Spinal cord (tissue), 10 donors: ENCODE data around the gene RAG1. TPM values are rescaled to one million over a fixed set of nuclear protein-coding genes. Genes with fewer than 3 reads are reported as not detected.
A peak's percentile ranks its signal among the peaks of the same experiment; 100 is the strongest.

Source experiments
- DNase-seq, 6 donors: peaks; one replicate each; pipeline versions ENCODE4 v3.0.0 to v3.0.0-alpha.2; 2013 to 2015; ENCODE audit warnings: low spot score in 6 of 6, low read depth in 4 of 6
- H3K27ac ChIP-seq: one replicate; pipeline ENCODE4 v1.5.1; 2013; ENCODE audit warnings: low read depth, low read length, control low read depth
- H3K27me3 ChIP-seq: one replicate; pipeline ENCODE4 v1.6.1; 2013; ENCODE audit warnings: low read length; ENCODE audit not compliant: control insufficient read depth, insufficient read depth
- H3K36me3 ChIP-seq: one replicate; pipeline ENCODE4 v1.6.1; 2013; ENCODE audit warnings: low read length; ENCODE audit not compliant: control insufficient read depth, insufficient read depth
- H3K4me1 ChIP-seq: one replicate; pipeline ENCODE4 v1.6.1; 2013; ENCODE audit warnings: low read length; ENCODE audit not compliant: control insufficient read depth, insufficient read depth
- H3K4me3 ChIP-seq: one replicate; pipeline ENCODE4 v1.5.1; 2013; ENCODE audit warnings: low read depth, low read length, control low read depth
- H3K9me3 ChIP-seq: one replicate; pipeline ENCODE4 v1.6.1; 2013; ENCODE audit warnings: low read length; ENCODE audit not compliant: control insufficient read depth, insufficient read depth
- WGBS: methylation state at CpG from one replicate; pipeline ENCODE4 v1.1.5; 2013; ENCODE audit warnings: missing lambda C conversion rate; ENCODE audit not compliant: insufficient coverage; 5-methylcytosine and 5-hydroxymethylcytosine counted together
- polyA plus RNA-seq, 2 donors: library from polyadenylated mRNA; unstranded; fragments of 120-200 nt; gene quantifications; one replicate each; pipeline ENCODE4 v1.2.1, GENCODE V29; 2013; ENCODE audit not compliant: insufficient read length in 2 of 2
- total RNA-seq, 2 donors: library from RNA; depleted of rRNA in 1 of 2; stranded (reverse); fragments of 120-200 nt in 1 of 2; fragments of >200 nt in 1 of 2; gene quantifications; one replicate each; pipeline versions ENCODE4 v1.2.3 to v1.2.4, GENCODE V29; 2013 to 2014
- donor health status: healthy.

Gene RAG1
- total and polyA plus RNA-seq, 4 donors: 0.29 to 1.3 (median 0.67) TPM

DNA sequence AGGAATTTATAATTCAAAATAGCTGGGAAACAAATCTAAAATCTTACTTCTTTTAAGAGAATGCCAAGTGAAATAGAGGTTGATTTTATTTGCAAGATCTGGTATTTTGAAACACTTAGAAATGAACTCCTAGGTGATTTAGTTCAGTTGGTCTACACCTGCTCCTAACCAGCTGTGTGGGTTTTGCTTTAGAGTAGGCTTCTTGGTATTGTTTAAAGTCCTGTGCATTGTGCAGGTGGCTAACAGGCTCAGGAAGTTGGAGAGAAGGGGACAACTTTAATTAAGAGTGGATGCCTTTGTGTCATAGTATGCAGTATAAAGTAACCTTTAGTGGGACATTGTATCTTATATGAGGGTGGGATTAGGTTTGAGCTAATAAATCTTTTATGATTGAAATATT lies 34.3 kb downstream of the RAG1 start:
- Histone ChIP-seq H3K4me3 (no peak overlapping the region), H3K27ac (no peak overlapping the region), H3K36me3 (no peaks in the 10 kb centered on the region), H3K4me1 (no peaks in the 10 kb centered on the region), H3K27me3 (no peaks in the 10 kb centered on the region), H3K9me3 (no peaks in the 10 kb centered on the region)
- no peak for DNase-seq

DNA sequence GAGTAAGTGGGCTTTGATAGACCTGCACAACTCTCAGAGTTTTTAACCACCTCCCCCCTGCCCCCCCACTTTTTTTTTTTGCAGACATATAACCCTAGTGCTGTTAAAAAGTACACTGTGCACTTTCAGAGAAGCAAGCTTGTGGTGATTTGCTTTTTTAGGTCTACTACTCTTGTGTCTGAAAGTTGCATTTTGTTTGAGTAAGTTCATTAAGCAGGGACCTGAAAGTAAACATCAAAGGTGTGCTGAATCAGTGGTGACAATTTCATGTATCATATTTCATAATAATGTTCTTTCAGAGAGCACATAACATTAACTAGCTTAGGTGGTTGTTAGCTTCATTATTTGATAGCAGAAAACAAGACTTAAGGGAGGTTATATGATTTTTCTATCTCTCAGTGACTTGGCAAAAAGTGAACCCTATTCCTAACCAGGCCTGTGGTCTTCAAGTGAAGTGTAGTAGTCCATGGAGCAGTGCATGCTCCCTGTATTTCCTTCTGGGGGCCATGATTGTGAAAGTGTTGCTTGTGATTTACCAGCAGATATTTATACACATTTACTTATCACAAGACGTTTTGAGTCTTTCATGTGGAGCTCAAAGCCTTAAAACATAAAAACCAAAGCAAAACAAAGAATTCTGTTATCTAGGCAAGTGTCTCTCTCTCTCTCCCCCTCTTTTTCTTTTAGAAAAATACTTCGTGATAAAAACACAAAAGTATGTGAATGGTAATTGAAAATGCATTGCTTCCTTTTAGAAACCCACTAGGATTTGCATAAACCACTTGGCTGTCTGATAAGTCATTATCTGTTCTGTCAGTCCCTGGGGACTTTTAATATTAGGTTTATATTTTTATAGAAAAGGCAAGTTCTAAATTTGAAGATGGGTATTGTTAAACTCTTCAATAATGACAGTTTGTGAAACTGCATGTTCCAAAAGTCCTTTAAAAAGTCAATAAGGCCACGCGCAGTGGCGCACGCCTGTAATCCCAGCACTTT lies 37.7 kb downstream of the RAG1 start:
- H3K36me3 ChIP-seq: no peaks in the 10 kb centered on the region
- no peaks in the 10 kb centered on the region for H3K9me3 ChIP-seq
- H3K27ac ChIP-seq: no peak overlapping the region
- no peaks in the 10 kb centered on the region for H3K4me1 ChIP-seq
- no peaks in the 10 kb centered on the region for H3K27me3 ChIP-seq
- no peak overlapping the region for H3K4me3 ChIP-seq
- whole genome bisulfite sequencing: 100% methylated on average over 4 of the region's 6 CpGs
- DNase-seq: no peak

GRCh38 chr11:36608491-36609199 lies 40.8 kb downstream of the RAG1 start:
- Histone ChIP-seq H3K4me1 (no peaks in the 10 kb centered on the region), H3K27me3 (no peaks in the 10 kb centered on the region), H3K4me3 (no peak overlapping the region), H3K36me3 (no peaks in the 10 kb centered on the region), H3K9me3 (no peaks in the 10 kb centered on the region), H3K27ac (no peak overlapping the region)
- no peak for DNase-seq
- WGBS: 100% methylated on average over 1 of the region's 1 CpG

DNA sequence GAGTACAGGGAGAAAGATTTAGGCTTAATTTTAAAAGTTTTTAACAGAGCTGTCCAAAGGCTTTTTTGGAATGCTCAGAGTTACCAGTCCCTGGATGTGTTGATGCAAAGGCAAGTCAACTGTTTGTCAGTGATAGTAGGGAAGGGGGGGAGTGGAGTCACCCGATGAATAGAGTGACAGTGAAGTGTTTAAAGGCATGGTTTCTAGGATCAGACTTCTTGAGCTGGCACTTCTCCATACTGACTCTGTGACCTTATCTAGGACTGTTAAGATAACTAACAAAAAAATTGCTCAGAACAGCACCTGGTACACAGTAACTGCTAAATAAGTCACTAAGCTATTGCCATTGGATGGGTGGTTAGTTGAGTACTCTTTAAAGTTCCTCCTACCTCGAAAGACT lies 41.6 kb downstream of the RAG1 start:
- H3K27me3 ChIP-seq: no peaks in the 10 kb centered on the region
- H3K4me1 ChIP-seq: no peaks in the 10 kb centered on the region
- WGBS: no CpG with 5 or more reads among the region's 2 CpGs
- H3K9me3 ChIP-seq: no peaks in the 10 kb centered on the region
- no peaks in the 10 kb centered on the region for H3K36me3 ChIP-seq
- H3K4me3 ChIP-seq: no peak overlapping the region
- no peak overlapping the region for H3K27ac ChIP-seq
- no peak for DNase-seq

DNA sequence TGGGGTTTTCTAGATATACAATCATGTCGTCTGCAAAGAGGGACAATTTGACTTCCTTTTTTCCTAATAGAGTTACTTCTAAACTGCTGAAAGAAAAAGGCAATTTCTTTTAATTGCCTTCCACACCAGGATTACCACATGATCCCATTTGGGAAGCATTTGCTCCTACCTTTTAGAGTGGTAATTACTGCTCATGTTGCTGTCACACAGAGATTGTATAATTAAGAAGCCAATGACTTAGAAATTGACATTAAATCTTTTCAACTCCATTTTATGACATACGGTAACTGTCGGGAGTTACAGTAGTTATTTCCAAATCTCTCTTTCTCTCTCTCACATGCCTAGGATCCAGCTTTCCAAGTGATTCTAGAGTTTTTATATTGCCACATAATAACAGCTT lies 48.0 kb downstream of the RAG1 start:
- DNase-seq: peak in 1 of 6 donors; percentile 84
- H3K4me3 ChIP-seq: no peak overlapping the region
- no peaks in the 10 kb centered on the region for H3K36me3 ChIP-seq
- H3K4me1 ChIP-seq: no peaks in the 10 kb centered on the region
- WGBS: 92% methylated on average over 2 of the region's 3 CpGs
- no peaks in the 10 kb centered on the region for H3K9me3 ChIP-seq
- H3K27ac ChIP-seq: no peak overlapping the region
- H3K27me3 ChIP-seq: no peaks in the 10 kb centered on the region

DNA sequence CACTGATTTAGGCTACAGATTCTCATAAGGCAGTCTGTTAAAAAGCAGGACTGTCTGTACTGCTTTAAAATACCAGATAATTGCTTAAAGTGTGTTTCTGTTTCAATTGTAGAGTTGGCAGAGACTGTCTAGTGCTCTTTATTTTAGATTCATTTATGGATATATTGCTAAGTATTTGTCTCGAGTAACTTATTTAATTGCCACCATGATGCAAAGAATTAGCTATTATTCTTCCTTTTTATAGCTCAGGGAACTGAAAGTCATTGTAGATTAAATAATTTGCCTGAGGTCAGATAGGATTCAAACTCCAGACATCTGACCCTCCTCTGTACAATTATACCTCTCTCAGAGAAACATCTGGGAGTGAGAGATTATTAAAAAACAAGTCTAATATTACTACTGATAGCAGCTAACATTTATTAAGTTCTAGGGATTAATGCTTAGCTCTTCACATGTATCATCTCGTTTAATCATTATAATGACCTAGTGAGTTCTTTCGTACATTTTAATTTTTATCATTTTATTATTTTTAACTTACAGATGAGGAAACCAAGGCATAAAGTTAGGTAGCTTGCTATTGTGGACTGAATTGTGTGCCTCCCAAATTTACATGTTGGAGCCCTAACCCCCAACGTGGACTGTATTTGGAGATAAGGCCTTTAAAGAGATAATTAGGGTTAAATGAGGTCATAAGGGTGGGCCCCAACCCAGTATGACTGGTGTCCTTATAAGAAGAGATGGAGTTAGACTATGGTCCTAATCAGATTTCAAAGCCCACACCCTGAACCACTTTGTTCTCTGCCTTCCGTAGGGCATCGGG lies 49.9 kb downstream of the RAG1 start:
- no peaks in the 10 kb centered on the region for H3K9me3 ChIP-seq
- H3K27ac ChIP-seq: no peak overlapping the region
- no peaks in the 10 kb centered on the region for H3K27me3 ChIP-seq
- no peak for DNase-seq
- 100% methylated on average over 1 of the region's 6 CpGs for WGBS
- no peaks in the 10 kb centered on the region for H3K4me1 ChIP-seq
- H3K4me3 ChIP-seq: no peak overlapping the region
- no peaks in the 10 kb centered on the region for H3K36me3 ChIP-seq

GRCh38 chr11:36618363-36619047 lies 50.7 kb downstream of the RAG1 start:
- H3K9me3 ChIP-seq: no peaks in the 10 kb centered on the region
- H3K4me1 ChIP-seq: no peaks in the 10 kb centered on the region
- 88% methylated on average over 2 of the region's 3 CpGs for WGBS
- H3K27me3 ChIP-seq: no peaks in the 10 kb centered on the region
- no peaks in the 10 kb centered on the region for H3K36me3 ChIP-seq
- no peak overlapping the region for H3K27ac ChIP-seq
- no peak overlapping the region for H3K4me3 ChIP-seq
- no peak for DNase-seq

GRCh38 chr11:36619502-36619901 lies 51.7 kb downstream of the RAG1 start:
- WGBS: 0% methylated on average over 1 of the region's 5 CpGs
- Histone ChIP-seq H3K36me3 (no peaks in the 10 kb centered on the region), H3K9me3 (no peaks in the 10 kb centered on the region), H3K4me3 (no peak overlapping the region), H3K4me1 (no peaks in the 10 kb centered on the region), H3K27me3 (no peaks in the 10 kb centered on the region), H3K27ac (no peak overlapping the region)
- peak in 2 of 6 donors; percentile 54 to 63 for DNase-seq

- Histone ChIP-seq H3K4me1 (no peaks in the 10 kb centered on the region), H3K27me3 (no peaks in the 10 kb centered on the region), H3K4me3 (no peak overlapping the region), H3K27ac (no peak overlapping the region), H3K36me3 (no peaks in the 10 kb centered on the region), H3K9me3 (no peaks in the 10 kb centered on the region)
- DNase-seq: peak in 1 of 6 donors; percentile 34
Measured at GRCh38 chr11:36620246-36620645, 52.4 kb downstream of the RAG1 start.
